ENCODE results near the gene PCK1.
"Not testable (repeated sequence)": the region's sequence is repeated elsewhere in the genome, so short reads cannot be mapped to it uniquely, and the experiment has no call there.

The PCK1 gene

GRCh38 chr20:57560554-57561355 is at the start of gene PCK1:
TSS of gene PCK1 (plus strand) at chr20:57561110. CDS start at chr20:57561412, 302 bp downstream.
- no peak for DNase-seq (ENCODE audit: low read depth, low spot score)

GRCh38 chr20:57511709-57512108 is 49.2 kb upstream of the PCK1 start:
- DNase-seq (ENCODE audit: low read depth, low spot score): not testable (repeated sequence)

- DNase-seq (ENCODE audit: low read depth, low spot score): no peak
These were observed 48.5 kb upstream of the PCK1 start for GRCh38 chr20:57512432-57512831.

- no peak for DNase-seq (ENCODE audit: low read depth, low spot score)
These were observed 47.7 kb upstream of the PCK1 start for GRCh38 chr20:57513199-57513598.

GRCh38 chr20:57514273-57514751 is 46.6 kb upstream of the PCK1 start:
- no peak for DNase-seq (ENCODE audit: low read depth, low spot score)

GRCh38 chr20:57517904-57518303 is 43.0 kb upstream of the PCK1 start:
- DNase-seq (ENCODE audit: low read depth, low spot score): no peak

- DNase-seq (ENCODE audit: low read depth, low spot score): no peak
These were observed 38.4 kb upstream of the PCK1 start for GRCh38 chr20:57522380-57523140.

- no peak for DNase-seq (ENCODE audit: low read depth, low spot score)
These were observed 37.1 kb upstream of the PCK1 start for GRCh38 chr20:57523782-57524181.

GRCh38 chr20:57524511-57525176 is 36.3 kb upstream of the PCK1 start, which contains the start of gene CTCFL:
TSS of gene CTCFL (minus strand) at chr20:57525140. CDS start at chr20:57524205, 935 bp downstream.
- no peak for DNase-seq (ENCODE audit: low read depth, low spot score)

- no peak for DNase-seq (ENCODE audit: low read depth, low spot score)
These were observed 35.4 kb upstream of the PCK1 start for GRCh38 chr20:57525328-57526086.

GRCh38 chr20:57526087-57526884 is 34.6 kb upstream of the PCK1 start:
- no peak for DNase-seq (ENCODE audit: low read depth, low spot score)

GRCh38 chr20:57526885-57527460 is 33.9 kb upstream of the PCK1 start:
- no peak for DNase-seq (ENCODE audit: low read depth, low spot score)

- DNase-seq (ENCODE audit: low read depth, low spot score): no peak
These were observed 33.2 kb upstream of the PCK1 start for GRCh38 chr20:57527728-57528127.

GRCh38 chr20:57528148-57528547 is 32.8 kb upstream of the PCK1 start:
- no peak for DNase-seq (ENCODE audit: low read depth, low spot score)

- no peak for DNase-seq (ENCODE audit: low read depth, low spot score)
These were observed 31.7 kb upstream of the PCK1 start for GRCh38 chr20:57529160-57529585.

GRCh38 chr20:57529810-57530209 is 31.1 kb upstream of the PCK1 start:
- no peak for DNase-seq (ENCODE audit: low read depth, low spot score)

GRCh38 chr20:57530327-57530981 is 30.5 kb upstream of the PCK1 start:
- DNase-seq (ENCODE audit: low read depth, low spot score): no peak

- no peak for DNase-seq (ENCODE audit: low read depth, low spot score)
These were observed 28.8 kb upstream of the PCK1 start for GRCh38 chr20:57532104-57532503.

GRCh38 chr20:57535297-57535696 is 25.6 kb upstream of the PCK1 start:
- no peak for DNase-seq (ENCODE audit: low read depth, low spot score)
